ENCODE results near the gene CLEC12A.

DNA sequence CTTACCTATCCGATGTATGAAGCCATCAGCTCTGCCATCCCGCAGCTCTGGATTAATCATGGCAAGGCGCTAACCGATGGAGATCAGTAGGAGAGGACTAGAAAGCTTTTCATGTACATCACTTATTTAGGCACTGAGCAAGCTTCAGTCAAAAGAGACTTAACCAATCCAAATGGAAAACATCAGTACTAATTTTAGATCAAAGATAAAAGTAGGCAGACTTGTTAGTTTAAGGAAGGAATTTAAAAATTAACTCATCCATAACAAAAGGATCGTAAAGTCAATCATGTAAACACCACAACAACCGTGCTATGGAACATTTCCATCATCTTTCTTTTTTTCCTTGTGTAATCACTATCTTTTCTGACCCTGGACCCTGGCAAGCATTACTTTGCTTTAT lies 38.9 kb upstream of the CLEC12A start, which contains the start of gene CLEC2A:
- TF ChIP-seq POLR2A (IDR thresholded peaks at IDR 0.05) (no peak), EP300 (IDR thresholded peaks at IDR 0.05) (no peak)
- TF ChIP-seq, protein P1, sequence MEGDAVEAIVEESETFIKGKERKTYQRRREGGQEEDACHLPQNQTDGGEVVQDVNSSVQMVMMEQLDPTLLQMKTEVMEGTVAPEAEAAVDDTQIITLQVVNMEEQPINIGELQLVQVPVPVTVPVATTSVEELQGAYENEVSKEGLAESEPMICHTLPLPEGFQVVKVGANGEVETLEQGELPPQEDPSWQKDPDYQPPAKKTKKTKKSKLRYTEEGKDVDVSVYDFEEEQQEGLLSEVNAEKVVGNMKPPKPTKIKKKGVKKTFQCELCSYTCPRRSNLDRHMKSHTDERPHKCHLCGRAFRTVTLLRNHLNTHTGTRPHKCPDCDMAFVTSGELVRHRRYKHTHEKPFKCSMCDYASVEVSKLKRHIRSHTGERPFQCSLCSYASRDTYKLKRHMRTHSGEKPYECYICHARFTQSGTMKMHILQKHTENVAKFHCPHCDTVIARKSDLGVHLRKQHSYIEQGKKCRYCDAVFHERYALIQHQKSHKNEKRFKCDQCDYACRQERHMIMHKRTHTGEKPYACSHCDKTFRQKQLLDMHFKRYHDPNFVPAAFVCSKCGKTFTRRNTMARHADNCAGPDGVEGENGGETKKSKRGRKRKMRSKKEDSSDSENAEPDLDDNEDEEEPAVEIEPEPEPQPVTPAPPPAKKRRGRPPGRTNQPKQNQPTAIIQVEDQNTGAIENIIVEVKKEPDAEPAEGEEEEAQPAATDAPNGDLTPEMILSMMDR (IDR thresholded peaks at IDR 0.05) = no peak
